Hematopoietic multipotent progenitor cell treated with erythropoietin and hydrocortisone succinate and interleukin-3 and kit ligand, for 8 days (in vitro differentiated cells): ENCODE data around the gene ABCA8.
"Not testable (repeated sequence)": the region's sequence is repeated elsewhere in the genome, so short reads cannot be mapped to it uniquely, and the experiment has no call there.

Source experiments
- DNase-seq: peaks from one replicate; pipeline ENCODE4 v3.0.0-alpha.2; 2015

Gene ABCA8

GRCh38 chr17:68955181-68955841 is at the start of gene ABCA8:
Gene ABCA8, minus strand, starts transcription at chr17:68955392. Its CDS starts 13,358 bp downstream, at chr17:68942034.
- no peak for DNase-seq

GRCh38 chr17:69004759-69005158 is 49.6 kb upstream of the ABCA8 start:
- not testable (repeated sequence) for DNase-seq

- DNase-seq = not testable (repeated sequence)
Observed at GRCh38 chr17:68999743-69000142, 44.6 kb upstream of the ABCA8 start.

GRCh38 chr17:68993112-68993511 is 37.9 kb upstream of the ABCA8 start:
- DNase-seq = no peak

GRCh38 chr17:68987966-68988365 is 32.8 kb upstream of the ABCA8 start:
- DNase-seq = no peak

GRCh38 chr17:68981288-68981687 is 26.1 kb upstream of the ABCA8 start:
- DNase-seq = no peak

- no peak for DNase-seq
Observed at GRCh38 chr17:68973098-68973846, 18.1 kb upstream of the ABCA8 start.

GRCh38 chr17:68972119-68972704 is 17.0 kb upstream of the ABCA8 start:
- peak; percentile 14 for DNase-seq

- no peak for DNase-seq
Observed at GRCh38 chr17:68969101-68969500, 13.9 kb upstream of the ABCA8 start.

- no peak for DNase-seq
Observed at GRCh38 chr17:68963958-68964357, 8.8 kb upstream of the ABCA8 start.

GRCh38 chr17:68961214-68961882 is 6.2 kb upstream of the ABCA8 start:
- no peak for DNase-seq

GRCh38 chr17:68959117-68959516 is 3.9 kb upstream of the ABCA8 start:
- not testable (repeated sequence) for DNase-seq

- no peak for DNase-seq
Observed at GRCh38 chr17:68957944-68958343, 2.8 kb upstream of the ABCA8 start.

- no peak for DNase-seq
Observed at GRCh38 chr17:68954146-68954896, 871 bp downstream of the ABCA8 start.

- no peak for DNase-seq
Observed at GRCh38 chr17:68953340-68953997, 1.7 kb downstream of the ABCA8 start.

- DNase-seq = no peak
Observed at GRCh38 chr17:68950725-68951124, 4.5 kb downstream of the ABCA8 start.

- DNase-seq = not testable (repeated sequence)
Observed at GRCh38 chr17:68947868-68948267, 7.3 kb downstream of the ABCA8 start.

- DNase-seq = no peak
Observed at GRCh38 chr17:68944435-68945035, 10.7 kb downstream of the ABCA8 start.

GRCh38 chr17:68943812-68944182 is 11.4 kb downstream of the ABCA8 start:
- DNase-seq = not testable (repeated sequence)

GRCh38 chr17:68943123-68943811 is 11.9 kb downstream of the ABCA8 start:
- no peak for DNase-seq

GRCh38 chr17:68942389-68942788 is 12.8 kb downstream of the ABCA8 start:
- no peak for DNase-seq
